Activated CD4-positive, CD25-positive, alpha-beta regulatory T cell treated with anti-CD3 and anti-CD28 coated beads, Interleukin-2, amount 50 U/mL, for 16 hours (primary cell): ENCODE measurements around the gene POC1B.

Experiments used
- DNase-seq: peaks from one replicate; pipeline ENCODE4 v3.0.0-alpha.2; 2020; ENCODE audit warnings: low read depth, low spot score

The POC1B gene

DNA sequence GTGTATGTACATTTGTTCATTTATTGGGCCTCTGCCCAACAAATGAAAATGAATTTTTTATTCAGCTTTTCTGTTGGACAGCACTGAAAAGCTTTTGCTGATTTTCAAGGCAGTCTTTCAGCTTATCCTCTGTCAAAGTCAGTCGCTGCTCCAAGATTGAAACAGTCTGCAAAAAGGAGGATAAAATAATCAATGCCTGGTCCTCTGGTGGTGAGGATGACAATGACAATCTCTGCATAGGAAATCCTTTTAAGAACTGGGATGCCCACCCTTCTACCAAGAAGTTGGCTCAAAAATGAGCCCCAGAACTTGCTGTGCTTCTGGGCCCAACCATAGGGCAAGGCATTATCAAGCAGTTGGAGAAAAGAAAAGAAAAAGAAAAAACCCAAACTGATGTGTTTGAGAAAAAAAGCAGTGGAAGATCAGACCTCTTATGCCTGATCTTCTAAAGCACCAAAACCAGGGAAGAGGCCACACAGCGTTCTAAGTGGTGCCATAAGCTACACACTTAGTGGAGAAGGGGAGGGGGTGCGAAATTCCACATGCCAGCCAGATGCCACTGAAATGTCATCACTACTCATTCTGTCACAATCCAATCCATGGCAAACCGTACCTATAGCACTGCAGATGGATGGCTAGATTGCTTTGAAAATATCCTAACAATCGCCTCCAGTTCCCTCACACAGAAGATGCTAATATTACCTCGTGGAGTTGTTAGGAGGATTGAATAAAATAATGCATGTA, 104.6 kb downstream of the POC1B start:
- no peak for DNase-seq

DNA sequence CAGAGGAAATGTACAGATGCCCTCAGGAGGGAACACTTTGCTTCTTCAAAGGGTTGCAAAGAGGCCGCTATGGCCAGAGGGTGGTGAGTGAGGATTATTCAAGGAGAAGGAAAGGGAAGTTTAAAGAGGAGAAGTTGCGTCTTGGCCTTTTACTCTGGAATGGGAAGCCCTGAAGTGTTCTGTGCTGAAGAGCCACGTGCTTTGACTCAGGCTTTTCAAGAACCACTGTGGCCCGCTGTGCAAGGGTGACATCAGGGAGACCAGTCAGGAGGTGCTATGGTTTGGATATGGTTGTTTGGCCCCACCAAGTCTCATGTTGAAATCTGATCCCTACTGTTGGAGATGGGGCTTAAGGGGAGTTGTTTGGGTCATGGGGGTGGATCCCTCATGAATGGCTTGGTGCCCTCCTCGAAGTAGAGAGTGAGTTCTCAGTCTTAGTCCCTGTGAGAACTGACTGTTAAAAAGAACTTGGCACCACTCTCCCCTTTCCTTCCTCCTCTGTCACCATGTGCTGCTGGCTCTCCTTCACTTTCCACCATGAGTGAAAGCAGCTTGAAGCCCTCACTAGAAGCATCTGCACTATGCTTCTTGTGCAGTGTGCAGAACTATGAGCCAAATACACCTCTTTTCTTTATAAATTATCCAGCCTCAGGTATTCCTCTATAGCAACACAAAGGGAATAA, 107.5 kb downstream of the POC1B start:
- no peak for DNase-seq

DNA sequence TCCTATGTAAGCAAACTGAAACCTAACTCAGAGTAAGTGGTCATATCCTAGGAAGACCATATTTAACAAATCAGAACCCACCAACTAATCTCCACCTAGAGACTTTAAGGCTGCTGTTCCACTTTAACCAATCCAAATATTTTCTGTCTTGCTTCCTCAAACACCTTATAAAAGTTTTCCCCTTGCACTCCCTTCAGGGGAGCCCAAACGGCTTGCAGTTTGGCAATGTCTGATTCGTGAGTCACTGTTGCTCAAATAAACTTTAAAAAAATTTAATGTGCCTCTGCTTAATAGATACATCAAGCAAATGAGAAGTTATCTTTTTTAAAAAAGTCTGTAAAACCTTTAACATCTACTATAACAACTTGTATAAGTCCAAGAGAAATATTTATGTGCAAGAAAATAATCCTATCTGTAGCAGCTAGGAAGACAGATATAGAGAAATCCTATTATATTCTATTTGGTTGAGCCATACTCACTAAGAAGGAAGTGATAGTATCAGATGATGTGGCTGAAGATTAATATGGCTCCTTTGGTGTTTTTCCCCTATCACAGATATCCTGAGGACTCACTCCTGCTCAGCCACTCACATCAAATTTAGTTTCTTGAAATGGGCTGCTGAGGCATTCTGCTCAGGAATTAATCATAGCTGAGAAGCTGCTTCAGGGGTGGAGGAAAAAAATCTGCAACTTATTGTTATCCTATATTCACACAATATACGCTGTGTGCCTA, 108.4 kb downstream of the POC1B start:
- DNase-seq = no peak

DNA sequence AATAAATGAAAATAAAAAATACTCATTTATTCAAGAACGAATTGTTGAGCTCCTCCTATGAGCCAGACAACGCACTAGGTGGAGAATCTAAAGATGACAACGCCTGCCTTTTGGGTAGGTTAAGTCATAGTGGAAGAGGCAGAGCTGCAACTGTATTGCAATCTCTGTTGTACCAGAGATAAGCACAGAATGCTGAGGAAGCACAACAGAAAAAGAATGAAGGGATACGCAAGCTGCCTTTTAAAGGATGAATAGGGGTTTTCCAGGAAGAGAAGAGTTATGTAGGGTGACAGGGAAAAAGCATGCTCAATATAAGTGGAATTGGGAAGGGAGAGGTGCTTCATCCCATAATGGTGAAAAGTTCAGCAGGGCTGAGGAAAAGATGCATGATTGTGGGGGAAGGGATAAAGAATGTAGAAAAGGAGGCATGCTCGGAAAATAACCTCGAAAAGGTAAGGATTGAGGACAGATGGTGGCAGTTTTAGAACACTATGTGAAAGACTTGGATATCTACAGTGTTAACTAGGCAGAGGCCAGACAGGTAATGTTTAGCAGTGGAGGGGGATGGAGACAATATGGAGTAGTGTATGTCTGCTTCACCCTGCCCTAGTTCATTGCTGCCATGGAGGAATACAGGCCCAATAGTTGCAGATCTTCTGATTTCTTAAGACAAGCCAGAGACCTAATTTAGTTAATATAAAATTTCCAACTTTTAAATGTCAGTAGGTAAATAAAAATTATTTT, 109.6 kb downstream of the POC1B start:
- DNase-seq = no peak

DNA sequence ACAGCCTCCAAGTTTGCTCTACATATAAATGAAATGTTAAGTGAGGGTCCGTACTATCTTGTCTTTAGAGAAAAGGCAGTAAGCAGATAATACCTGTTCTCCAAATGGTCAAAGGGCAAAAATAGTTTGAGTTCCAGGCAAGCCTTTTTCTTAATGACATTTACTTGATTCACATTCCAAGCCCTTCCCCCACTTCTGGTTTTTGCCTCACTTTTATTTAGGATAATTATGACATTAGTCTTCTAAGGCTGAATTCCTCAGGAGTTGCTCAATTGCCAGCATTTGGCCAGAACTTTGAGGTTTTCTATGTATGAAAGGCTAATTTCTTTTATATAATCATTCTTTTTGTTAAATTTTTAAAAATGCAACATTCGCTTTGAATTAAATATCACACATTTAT, 111.0 kb downstream of the POC1B start:
- no peak for DNase-seq

DNA sequence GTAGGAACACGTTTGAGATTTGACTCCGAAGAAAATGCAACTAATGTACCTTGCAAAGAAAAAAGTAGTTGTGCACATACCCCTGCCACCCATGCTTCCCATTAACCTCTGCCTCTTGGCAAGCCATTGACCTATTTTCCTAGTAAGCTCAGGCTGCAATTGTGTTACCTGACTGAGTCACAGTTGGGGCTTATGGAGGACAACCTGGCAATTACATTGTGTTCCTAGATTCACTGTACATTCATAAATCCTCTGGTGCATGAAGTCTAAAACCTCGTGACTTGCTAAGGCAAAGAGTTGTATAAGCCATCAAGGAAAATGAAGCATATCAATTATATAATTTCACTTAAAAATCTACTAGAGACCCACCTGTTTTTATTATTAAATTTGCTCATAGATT, 111.5 kb downstream of the POC1B start:
- no peak for DNase-seq

DNA sequence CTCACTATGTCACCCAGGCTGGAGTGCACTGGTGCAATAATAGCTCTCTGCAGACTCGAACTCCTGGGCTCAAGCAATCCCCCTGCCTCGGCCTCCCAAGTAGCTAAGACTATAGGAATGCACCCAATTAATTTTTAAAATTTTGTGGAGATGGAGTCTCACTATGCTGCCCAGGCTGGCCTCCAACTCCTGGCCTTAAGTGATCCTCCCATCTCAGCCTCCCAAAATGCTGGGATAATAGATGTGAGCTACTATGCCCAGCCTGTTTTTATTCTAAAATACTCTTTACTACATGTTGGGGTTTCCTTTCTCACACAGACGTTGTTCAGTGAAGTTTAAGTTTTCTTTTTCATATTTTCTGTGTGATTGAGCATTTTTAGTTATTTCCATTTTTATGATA, 112.6 kb downstream of the POC1B start:
- no peak for DNase-seq

DNA sequence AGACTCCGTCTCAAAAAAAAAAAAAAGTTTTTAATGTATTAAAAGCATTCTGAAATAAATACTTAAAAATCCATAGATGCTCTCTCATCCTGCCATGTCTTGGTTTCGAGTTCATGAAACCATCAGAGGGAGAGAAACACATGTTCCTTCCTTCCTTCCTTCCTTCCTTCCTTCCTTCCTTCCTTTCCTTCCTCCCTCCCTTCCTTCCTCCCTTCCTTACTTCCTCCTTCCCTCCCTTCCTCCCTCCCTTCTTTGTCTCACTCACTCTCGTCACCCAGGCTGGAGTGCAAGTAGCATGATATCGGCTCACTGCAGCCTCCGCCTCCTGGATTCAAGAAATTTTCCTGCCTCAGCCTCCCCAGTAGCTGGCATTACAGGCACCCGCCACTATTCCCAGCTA, 113.2 kb downstream of the POC1B start:
- no peak for DNase-seq

DNA sequence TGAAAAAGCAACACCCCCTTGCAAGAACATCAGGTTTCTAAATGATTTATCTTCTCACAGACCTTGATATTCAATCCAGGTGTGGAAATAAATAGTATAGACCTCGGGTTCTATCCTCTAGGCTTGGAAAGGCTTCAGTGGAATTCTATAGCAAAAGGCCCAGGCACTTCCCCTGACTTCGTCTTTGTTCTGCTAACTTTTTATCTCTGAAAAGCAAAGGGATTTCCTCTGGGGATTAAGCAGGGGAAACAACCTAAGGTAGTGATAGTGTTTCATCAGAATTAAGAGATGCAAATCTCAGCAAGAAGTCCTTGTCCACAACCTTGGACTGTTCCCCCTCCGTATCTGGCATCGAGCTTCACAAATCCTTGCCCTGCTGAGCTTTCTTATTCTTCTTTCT, 114.0 kb downstream of the POC1B start:
- DNase-seq = no peak

DNA sequence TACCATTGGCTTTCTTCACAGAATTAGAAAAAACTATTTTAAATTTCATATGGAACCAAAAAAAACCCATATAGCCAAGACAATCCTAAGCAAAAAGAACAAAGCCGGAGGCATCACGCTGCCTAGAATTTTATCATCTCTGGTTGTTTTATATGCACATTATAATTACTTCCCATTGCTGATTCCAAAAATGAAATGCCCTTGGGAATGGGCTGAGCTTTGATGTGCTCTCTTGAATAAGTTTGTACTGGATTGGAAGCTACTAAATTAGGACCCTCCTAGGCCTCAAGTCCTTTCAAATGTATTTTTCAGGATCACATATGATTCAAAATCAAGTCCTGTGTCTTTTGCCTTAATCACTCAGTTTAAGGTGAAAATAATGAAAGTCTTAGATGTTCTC, 114.6 kb downstream of the POC1B start:
- no peak for DNase-seq

DNA sequence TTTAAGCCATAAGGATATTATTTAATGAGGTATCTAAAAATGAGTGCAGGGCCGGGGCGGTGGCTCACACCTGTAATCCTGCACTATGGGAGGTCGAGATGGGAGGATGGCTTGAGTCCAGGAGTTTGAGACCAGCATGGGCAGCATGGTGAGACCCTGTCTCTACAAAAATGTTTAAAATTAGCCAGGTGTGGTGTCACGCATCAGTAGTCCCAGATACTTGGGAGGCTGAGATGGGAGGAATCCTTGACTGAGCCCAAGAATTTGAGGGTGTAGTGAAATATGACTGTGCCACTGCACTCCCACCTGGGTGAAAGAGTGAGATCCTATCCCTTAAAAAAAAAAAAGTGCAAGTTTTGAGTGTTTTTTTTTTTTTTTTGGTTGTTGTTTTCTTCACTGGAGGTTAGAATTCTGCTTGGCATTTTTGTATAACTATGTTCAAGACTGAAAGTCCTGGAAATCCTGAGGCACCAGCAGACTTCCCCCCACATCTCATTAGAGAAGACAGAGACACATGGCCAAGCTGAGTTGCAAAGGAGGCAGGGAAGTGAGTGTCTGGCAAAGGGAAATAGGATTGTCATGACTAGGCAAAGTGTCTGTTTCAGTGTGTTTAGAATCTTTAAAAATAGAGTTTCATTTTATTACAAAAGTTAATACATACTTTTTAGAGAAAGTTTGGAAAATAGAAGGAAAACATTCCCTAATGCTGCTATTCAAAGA, 120.1 kb downstream of the POC1B start:
- no peak for DNase-seq

DNA sequence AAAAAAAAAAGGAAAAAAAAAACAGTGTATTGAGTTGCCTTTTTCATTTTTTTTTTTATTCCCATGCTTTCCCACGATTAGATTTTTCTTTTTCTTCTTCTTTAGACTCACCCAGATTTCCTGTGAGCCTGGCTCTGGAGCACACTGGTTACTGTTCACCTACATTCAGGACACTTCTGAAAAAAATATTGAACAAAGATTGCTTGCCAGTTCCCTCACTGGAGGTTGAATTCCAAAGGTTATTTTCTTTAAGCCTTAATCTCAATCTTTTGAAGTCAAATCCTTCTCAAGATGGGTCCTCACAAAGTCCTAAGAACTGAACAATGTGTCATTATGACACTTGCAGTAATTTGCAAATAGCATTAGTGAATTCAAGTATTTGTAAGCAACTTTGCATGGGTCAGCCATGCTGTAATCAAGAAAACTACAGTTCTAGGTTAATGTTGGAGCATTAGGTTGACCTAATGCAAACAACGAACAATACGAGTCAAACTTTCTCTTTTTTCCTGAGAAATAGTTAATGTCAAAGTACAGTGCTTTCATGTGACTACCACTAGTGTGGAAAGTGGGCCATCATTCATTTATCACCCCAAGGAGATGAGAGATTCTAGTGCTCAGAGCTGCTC, 124.3 kb downstream of the POC1B start:
- no peak for DNase-seq

DNA sequence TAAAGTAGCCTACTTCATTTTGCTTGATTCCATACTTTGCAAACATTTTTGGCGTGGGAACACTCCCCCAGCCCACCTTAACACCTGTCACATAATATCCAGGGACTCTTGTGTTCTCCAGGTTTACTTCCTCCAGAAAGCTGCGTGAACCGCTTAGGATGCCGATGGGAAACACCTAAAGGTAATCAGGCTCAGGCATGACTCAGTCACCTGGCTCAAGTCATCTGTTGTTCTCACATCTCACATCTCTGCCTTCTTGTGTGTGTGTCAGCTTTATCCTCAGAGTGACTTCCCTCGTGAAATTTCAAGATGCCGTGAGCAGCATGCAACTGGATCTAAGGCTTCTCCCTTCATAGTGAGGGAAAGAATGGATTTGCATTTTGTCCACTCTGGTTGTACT, 125.4 kb downstream of the POC1B start:
- no peak for DNase-seq

DNA sequence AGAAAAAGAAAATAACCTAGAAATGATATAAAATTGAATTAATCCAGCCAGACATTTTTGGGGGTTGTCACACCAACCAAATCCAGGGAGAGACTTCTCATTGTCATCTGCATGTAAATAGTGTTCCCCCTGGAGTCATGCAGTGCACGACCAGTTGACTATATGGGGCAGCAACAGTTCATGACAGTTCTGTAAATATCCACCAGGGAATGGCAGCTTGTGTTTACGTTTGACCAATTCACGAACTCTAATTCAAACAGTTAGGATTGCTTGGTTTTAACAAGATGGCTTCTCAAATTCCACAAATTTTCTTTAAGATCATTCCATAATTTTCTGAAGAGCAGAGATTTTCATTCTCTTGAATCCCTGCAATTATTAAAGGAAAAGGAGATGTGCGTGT, 130.1 kb downstream of the POC1B start:
- DNase-seq = no peak

DNA sequence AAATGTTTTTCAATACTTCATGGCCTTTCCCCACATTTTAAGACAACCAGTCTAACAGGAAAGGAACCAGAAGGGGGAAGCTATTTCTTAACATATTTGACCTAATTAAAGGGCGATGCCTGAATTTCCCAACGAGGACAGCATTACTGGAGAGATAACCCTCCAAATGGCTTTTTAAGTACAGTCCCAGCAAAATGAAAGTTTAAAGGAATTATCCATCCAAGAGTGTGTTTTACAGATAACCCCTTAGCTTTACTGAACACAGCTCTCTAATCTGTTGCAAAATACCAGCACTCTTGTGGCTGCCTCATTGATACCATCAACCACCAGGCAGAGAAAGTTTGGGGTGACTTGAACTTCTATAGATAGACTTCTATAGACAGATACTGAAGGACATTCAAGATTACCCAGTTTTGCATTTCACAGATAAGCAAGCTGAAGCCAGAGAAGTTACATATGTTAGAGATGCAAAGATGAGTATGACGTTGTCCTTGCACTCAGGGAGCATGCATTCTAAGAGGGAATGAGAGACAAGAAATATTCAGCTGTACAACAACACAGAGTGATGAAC, 132.2 kb downstream of the POC1B start:
- no peak for DNase-seq

DNA sequence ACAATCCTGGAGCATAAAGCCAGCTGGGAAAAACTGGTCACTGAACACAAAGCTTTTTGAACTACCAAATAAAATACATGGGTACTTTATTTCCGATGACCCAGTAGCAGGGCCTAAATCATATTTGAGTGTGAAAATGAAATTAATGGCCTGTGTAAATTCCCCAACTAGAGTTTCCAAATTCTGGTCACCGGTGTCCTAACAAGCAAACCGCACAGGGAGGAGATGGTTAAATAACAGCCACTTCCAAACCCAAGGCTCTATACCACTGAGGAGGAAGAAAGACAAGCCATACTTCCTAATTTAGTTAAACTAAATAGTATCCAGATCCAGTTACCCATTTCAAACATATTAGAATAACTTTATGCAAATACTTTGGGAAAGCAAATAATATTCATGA, 133.5 kb downstream of the POC1B start:
- DNase-seq = no peak

DNA sequence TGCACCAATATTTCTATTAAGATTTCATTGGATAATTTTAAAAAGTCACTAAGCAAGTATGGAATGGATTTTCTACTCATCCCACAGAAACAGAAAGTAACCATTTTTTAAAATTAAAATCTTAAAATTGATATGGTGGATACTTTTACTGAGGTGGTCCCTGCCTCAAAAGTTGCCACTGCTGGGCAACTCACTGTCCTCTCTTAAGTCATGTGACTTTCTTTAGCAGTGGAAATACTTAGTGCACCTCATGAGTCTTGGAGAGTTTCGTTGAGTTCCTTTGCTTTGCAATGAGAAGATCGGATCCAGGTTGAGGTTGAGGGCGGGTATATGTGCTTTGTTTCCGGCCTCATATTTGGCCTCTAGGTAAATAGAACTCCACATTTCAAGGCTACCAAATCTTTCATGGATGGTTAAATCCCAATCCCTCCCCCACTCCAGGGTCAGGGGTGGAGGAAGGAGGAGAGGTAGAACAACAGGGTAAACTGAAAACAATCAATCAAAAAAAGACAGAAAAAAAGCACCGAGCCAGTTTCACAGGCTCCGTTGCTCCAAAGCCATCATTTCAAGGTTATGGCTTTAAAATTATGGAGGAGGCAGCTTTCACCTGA, 134.0 kb downstream of the POC1B start:
- DNase-seq = no peak

DNA sequence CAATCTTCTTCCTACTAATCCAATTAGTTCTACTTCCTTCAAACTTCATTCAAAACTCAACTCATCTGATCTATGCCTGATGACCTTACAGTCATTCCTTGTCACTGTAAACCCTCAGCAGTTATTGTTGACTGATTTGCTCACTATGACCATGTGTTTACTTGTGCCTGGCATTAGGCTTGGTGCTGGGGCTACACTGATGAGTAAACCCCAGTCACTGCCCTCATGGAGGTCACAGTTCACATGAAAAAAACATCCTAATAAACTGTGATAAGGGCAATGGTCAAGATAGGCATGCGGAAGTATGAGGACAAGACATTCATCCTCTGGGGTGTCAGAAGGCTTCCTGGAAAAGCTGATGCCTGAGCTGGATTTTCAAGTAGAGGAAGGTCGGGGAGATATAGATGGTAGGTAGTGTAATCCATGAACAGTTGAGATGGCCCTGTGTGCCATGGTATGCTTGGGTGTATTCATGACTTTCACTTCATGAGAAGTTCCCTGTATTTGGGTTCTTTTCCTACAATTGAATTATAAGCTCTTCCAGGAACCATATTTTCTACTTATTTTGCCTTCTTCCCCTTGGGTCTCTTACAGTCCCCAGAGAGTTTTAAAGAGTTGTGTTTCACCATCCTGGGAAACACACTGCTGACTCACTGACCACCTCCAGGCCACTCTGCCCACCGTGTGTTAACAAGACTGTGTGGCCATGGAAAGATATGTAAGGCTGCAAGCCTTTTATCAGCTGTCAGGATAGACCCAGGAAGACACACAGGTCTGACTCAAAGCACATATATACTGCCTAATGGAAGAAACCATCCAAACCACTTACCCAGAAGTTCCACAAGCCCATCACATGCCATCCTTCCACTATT, 134.8 kb downstream of the POC1B start:
- DNase-seq = no peak
